Measurements from ENCODE around the gene TMEM250.
"Not testable (repeated sequence)": the region's sequence is repeated elsewhere in the genome, so short reads cannot be mapped to it uniquely, and the experiment has no call there.

Gene TMEM250

DNA sequence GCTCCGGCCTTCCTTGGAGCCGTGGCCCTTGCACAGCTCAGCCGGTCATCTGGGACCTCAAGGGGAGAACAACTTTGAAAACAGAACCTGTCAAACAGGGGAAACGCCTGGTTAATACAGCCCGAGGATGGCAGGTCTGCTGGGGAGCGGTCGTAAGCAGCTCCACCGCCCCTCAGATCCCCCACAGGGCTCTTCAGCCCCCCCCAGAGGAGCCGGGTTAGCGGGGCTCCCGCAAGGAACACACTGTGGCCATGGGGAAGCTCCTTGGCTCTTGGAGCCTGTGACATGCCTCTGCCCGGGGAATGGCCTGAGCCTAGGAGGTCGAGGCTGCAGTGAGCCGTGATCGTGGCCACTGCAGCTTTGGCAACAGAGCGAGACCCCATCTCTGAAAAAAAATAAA, 6.8 kb downstream of the TMEM250 start:
- DNase-seq (ENCODE audit: low read depth, low spot score): no peak

DNA sequence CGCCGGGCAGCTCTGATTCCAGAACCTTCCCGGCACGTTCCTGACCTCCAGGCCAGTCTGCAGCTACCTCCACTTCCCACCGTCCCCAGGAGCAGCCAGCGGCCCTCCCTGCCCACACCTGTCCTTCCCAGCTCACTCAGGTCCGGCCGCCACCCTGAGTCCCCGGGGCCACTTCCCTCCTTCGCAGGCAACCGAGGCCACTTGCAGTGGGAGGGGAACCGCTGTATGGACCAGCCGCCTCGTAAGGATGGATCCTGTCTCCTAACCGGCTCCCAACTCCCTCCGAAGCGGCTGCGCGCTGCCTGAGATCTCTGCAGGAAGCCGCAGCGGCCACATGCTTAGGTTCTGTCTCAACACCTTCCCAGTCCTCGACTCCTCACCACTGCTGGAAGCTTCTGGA, 7.5 kb downstream of the TMEM250 start:
- no peak for DNase-seq (ENCODE audit: low read depth, low spot score)

DNA sequence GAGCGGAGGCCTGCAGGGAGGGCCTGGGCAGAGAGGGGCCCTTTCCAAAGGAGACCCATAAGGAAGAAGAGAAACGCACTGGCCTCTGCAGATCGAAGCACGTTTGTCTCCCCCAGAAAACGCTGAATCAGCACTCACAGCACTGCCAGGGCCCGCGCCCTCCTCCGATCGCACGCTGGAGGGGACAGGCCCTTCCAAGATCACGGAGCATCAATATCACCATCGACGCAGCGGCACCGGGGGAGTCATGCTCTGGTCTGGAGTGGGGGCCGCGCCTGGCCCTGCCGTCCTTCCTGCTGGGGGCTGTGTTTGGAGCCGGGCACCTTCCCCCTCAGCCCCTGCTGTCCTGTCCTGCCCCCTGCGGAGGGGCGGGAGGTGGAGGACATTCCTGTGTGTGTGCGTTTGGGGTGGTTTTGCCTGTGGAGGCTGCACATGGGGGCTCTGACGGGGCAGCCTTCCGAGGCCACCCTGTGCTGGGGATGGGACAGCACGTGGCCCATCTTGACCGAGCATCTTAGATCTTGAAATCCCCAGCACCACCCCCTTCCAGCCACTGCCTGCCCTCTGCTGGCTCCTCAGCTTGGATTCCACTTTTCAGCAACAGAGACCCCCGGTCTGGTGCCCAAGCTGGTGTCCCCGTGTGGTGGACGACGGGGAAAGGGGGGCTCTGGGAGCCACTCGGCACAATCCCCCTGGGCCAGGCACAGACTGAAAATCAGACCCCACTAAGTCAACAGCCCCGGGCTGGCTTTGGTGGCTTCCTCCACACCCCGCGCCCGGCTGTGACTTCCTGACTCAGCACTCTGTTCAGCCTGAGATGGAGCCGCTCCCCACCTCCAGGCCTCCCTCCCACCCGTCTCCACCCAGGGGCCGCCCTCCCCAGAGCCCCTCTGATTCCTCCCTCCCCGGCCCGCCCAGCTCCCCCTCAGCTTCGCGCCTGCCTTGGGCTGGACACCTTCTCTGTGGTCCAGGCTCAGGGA, 8.3 kb downstream of the TMEM250 start:
- DNase-seq (ENCODE audit: low read depth, low spot score): no peak

DNA sequence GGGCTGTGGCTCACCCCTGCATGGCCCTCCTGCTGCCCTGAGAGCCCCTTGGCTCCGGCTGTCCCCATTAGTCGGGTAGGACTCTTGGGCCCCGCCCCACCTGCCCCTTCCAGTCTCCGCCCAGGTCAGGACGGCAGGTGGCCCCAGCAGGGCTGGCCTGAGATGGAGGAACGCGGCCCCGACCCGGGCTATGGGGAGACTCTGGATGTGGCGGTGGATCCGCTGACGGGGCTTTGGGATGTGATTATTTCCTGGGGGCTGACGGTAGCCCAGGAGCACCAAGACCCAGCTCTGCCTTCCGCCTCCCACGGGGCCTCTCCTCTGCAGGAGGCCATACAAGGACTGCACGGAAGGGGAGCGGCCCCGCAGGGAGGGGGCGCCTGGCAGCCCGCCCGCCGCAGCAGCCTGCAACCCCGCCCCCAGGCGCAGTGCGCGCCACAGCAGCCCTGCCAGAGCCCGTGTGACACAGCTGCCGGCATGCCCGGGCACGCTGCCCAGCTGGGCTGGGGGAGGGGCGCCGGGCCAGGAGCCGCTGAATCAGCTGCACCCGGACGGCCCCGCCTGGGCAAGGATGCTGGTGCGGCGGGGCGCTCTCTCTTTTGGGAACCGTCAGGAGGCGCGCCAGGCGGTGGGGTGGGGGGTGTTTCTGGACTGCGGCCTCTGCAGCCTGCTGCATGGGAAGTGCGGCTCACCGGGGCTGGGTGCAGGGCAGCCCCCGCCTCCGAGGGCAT, 9.2 kb downstream of the TMEM250 start:
- peak; percentile 70 for DNase-seq (ENCODE audit: low read depth, low spot score)

DNA sequence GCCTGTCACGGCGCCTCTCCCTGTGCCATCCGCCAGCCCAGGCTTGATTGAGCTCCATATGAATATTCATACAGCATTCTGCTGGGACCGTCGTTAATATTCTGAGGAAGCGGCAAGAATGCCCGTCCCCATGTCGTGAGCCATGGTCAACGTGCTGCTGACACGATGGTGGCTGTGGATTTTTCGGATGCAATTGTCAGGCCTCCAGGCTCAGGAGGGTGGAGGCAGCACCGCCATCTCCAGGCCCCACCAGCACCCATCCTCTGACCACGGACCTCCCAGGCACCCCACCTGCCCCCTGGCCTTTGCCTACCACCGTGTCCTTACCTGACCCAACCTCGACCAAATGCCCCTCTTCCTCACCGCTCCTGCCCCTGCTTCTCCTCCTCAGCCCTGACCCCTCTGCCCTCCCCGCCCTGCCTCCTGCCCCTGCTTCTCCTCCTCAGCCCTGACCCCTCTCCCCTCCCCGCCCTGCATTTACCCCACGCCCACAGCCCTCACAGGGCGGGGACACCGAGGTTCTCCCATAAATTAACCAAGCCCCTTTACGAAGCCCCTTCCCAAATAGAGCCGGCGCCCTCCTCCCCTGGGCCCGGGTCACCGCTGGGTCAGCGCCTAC, 9.9 kb downstream of the TMEM250 start:
- no peak for DNase-seq (ENCODE audit: low read depth, low spot score)

DNA sequence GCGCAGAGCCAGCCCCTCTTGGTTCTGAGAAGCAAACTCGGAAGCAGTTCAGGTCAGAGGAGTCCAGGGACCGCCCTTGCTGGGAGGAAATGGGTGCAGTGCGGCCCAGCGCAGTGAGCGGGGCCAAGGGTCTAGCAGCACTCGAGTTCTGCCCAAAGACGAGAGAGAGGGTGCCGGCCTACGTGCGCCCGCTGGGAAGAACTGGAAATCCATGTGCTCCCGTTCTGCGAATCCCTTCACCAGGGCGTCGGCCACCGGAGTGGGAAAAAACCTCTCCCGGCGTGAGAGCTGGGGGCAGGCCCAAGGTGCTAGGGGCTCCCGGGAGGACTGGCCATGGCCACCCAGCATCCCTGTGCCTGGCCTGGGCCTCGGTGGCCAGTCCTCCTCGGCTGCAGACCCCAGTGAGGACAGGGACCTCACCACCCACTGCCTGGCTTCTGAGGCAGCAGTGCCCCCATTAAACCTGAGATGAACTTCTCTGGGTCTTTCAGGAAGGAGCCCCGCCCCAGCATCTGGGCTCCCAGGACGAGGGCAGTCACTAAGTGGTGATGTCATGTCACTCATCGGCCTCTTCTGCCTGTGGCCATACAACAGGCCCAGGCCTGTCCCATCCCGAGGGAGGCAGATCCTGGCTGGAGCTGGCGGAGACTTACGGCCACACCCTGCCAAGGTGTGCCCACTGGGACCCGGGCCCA, 10.6 kb downstream of the TMEM250 start:
- no peak for DNase-seq (ENCODE audit: low read depth, low spot score)

DNA sequence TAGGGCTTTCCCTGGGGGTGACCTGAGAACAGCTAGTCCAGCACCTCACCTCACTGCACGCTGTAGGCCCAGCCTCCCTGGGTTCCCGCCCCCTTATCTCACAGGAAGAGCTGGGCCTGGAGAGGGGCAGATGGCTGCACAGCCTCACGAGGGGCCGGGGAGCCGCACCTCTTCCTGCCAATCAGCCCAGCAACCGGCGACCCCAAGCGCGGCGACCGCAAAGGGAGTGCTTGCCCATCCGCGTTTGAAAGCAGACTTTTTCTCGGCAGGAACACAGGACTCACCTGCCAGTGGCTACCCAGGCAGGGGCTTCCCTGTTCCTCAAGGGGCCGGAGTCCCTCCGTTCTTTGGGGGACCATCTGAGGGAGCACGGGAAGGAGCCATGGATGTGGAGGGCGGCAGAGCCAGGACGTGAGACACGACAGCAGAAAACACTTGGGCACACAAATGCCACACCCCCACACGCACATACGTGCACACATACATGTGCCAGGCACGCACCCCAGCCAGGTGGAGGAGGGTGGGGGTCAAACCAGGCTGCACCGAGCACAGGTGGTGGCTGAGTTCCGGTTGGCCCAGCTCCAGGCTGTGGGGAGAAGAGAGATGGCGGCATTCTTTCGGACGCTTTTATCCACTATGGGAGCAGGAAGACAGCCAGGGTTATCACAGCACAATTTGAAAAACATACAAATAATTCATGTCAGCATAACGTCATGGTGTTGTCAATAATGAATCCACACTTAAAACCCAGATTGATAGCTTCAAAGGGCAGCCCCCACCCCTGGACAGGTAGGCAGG, 11.3 kb downstream of the TMEM250 start:
- DNase-seq (ENCODE audit: low read depth, low spot score): no peak

DNA sequence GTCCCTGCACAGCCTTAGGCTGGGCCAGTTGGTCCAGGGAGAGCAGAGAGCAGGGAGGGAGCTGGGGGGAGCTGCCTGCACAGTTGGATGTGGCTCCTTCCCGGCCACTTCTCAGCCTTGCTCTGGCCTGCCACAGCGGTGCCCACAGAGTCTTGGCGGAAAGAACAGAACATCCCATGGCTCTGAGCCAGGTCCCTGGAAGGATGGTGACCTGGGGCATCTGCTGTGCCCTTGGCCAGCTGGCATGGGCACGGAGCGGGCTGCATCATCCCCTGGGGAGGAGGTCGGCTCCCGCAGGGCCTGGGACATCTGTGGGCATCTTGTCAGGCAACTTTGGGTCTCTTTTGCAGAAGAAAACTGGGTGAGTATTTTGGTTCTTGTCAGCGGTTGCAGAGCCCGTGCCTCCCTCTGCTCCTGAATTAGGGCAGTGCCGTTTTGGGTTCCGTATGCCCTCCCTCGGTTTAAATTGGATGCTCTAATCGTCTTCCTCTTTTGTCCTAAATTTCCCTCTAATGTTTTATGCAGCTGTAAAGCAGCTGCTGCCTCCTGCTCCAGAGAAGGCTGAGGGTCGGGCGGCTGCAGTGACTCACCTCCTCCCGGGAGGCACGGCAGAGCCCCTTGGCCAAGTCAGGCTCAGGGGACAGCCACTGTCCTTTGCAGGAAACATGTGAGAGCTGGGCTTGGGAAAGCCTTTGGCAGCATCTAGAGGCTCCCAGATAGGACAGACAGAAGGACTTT, 13.1 kb downstream of the TMEM250 start:
- DNase-seq (ENCODE audit: low read depth, low spot score): no peak

DNA sequence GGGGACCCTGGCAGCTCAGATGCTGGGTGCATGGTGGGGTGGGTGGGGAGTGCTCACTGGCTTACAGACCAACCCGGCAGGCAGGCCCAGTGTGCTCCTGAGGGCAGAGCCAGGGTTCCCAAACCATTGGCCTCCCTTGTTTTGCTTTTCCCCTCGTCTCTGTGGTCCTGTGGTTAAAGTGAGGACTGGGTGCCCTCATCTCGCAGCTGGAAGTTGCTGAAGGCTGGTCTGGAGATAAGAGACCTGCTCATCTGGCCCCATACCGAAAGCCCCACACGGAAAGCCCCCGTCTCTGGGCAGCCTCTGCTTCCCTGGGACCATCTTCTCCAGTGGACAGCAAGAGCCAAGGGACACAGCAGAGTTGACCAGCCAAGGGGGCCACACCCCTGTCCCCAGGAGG, 13.8 kb downstream of the TMEM250 start:
- no peak for DNase-seq (ENCODE audit: low read depth, low spot score)

DNA sequence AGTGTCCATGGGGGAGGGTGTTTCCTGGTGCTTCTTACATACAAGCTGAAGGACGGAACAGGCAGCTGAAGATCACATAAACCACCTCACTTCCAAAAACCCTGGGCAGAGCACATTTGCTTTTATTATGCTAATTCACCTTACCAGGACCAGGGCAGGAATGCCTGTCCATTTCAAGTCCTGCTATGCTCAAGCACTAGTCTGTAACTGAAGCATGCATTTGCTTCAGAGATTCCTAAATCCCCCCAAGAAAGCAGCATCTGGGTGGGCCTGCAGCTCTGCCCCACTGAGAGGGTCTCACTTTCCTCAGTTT, 14.2 kb downstream of the TMEM250 start:
- DNase-seq (ENCODE audit: low read depth, low spot score): no peak

DNA sequence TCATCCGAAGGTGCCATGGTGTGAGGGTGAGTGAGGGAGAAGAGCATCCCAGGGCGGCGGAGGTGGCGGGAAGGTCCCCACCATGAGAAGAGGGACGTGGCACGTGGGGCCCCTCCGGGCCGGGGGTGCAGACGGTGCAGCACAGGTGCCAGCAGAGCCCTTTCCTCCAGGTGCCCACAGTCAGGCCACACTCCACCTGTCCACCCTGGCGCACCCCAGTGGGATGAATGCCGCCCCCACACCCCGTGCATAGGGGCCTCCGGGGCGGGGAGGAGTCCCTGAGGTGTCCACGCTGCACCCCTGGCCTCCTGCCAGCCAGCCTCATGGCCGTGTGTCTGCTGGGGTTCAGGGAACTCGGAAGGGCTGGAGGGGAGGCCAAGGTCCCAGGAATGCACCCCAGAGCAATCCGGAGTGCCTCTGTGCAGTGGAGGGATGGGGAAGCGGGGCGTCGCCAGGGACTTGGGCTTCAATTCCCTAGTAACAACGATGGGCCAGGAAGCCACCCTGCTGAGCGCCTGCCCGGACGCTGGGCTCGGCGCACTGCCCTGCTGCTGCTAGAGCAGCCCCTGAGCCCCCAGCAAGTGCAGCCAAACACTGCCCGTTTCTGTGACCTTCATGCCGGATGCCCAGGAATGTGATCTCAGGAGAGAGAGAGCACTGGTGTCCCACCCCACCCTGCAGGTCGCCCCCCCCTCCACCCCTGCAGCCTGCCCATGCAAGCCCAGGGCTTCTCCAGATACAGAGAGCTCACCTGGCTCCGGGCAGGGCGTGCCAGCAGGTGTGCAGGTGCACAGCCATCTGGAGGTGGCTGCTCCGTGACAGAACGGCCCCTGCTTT, 14.8 kb downstream of the TMEM250 start:
- DNase-seq (ENCODE audit: low read depth, low spot score): no peak

DNA sequence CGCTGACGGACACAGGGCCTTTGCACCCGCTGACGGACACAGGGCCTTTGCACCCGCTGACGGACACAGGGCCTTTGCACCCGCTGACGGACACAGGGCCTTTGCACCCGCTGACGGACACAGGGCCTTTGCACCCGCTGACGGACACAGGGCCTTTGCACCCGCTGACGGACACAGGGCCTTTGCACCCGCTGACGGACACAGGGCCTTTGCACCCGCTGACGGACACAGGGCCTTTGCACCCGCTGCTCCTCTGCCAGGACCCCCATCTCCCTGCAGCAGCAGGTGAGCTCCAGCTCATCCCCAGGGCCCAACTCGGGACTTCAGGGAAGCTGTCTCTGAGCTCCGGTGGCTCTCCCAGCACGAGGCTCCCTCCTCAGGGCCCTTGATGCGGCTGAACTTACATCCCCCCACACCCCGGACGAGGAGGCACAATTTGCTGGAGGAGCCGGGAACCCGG, 17.0 kb downstream of the TMEM250 start:
- DNase-seq (ENCODE audit: low read depth, low spot score): not testable (repeated sequence)

DNA sequence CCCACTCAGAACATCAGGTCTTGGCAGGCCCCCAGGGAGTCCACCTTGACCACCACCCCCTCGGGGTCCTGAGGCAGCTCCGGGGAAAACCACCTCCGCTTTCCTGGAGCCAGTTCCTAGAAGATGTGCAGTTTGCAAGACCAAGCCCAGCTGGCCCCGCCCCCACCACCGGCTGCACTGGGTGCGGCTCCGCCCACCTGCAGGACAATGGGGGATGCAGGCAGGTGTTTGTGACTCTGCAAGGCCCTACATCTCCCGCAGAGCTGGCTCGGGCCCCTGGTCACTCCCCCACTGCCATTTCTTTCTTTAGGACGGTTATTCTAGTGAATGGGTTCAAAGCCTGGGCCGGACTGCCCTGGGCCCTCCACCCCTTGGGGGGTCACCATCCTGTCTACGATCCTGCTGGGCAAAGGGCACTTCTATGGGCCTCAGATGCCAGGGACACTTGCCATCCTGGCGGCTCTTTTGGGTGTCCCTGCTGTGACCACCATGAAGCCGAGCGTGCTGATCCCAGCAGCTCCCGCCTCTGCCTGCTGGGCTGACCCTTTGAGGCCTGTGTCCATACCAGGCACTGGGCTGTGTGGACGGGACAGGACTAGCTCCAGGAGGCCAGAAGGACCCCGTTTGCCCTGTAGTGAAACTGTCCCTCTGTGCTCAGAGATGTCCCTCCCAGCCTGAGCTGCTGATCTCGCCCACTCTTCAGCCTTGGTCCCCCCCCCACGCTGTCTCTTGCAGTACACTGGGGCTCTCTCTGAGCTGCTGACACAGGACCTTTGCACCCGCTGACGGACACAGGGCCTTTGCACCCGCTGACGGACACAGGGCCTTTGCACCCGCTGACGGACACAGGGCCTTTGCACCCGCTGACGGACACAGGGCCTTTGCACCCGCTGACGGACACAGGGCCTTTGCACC, 17.7 kb downstream of the TMEM250 start:
- no peak for DNase-seq (ENCODE audit: low read depth, low spot score)

DNA sequence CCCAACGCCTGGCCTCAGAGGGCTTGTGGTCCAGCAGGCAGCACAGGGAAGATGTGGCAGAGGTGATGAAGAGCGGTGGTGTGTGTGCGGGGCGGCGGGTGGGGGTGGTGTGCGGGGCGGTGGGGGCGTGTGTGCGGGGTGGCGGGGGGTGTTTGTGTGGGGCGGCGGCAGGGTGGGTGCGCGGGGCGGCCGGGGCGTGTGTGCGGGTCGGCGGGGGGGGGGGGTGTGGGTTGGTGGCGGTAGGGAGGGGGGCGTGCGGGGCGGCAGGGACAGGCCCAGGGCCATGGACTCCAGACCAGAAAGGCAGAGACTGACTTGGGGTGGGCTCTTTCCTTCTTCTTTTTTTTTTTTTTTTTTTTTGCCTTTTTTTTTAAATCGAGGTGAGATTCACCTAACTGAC, 19.1 kb downstream of the TMEM250 start:
- DNase-seq (ENCODE audit: low read depth, low spot score): no peak

DNA sequence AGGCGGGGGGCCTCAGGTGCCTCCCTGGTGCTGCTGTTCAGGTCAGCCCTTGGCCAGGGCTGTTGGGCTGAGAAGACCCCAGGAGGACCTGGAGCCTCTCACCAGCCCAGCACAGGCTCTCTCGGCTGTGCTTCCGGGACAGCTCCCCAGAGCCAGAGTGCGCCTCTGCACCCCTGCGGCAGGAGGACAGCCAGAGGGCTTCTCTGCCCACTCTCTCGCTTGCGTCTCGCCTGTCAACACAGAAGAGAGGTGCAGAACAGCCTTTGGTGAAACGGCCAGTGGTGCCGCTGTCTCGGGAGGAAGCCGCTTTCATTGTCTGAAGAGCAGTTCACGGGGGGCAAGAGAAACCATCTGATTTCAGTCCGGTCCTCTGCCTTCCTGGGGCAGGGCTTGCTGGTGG, 19.8 kb downstream of the TMEM250 start:
- DNase-seq (ENCODE audit: low read depth, low spot score): no peak

DNA sequence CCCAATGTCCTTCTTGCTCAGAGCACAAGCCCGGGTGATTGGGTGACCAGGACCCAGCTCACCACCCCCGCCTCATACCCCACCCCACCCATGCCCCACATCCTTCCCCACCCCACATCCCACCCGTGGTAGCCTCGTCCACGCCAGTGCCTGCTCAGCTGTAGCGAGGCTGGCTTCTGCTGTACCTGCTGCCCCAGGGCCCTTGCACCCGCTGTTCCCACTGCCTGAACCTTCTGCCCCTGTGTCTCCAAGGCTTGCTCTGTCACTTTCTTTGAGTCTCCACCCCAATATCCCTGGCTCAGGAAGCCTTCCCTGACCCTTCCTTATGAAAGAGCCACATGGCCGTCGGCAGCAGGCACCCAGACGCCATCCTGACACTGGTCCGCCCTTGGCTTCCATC, 20.5 kb downstream of the TMEM250 start:
- DNase-seq (ENCODE audit: low read depth, low spot score): no peak

DNA sequence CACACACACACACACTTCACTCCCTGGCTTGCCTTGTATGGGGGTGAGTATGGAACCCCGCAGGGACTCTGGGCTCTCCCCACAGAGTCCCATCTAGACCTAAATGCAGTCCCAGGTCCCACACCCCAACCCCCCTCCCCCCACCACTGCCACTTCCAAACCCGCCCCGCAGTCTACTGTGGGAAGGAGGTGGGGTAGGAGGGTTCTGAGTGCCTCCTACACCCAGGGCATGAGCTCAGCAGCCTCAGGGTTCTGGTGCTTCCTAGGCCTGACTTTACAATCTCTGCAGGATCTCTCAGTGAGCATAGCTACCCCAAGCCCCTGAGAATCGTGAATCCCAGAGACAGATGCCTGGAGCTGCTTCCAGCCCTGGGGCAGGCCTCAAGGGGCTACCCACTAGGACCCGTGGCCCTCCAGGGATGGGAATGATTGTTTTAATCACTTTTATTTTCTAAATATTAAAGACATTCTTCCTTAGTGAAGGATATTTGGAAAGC, 22.1 kb downstream of the TMEM250 start:
- DNase-seq (ENCODE audit: low read depth, low spot score): no peak
